K562 (cell line): ENCODE data around the gene POLD4. TPM values are rescaled to one million over a fixed set of nuclear protein-coding genes. Genes with fewer than 3 reads are reported as not detected.

Experiments
- ATF6 ChIP-seq: sonication (generic); formaldehyde crosslinking; IDR thresholded peaks from 2 replicates; pipeline ENCODE4 v1.4.0; 2020; ENCODE audit warnings: mild to moderate bottlenecking, missing genetic modification reagents
- BCLAF1 ChIP-seq, 2 experiments: fragments of 450-650 bp in 1 of 2; IDR thresholded peaks; 2 replicates each; pipeline ENCODE4 v1.6.1; 2011 to 2017; ENCODE audit warnings: low read depth in 2 of 2, antibody characterized with exemption in 1 of 2, borderline replicate concordance in 1 of 2, low read length in 1 of 2, mild to moderate bottlenecking in 1 of 2, mixed read lengths in 1 of 2; ENCODE audit not compliant: control insufficient read depth in 1 of 2
- CHD2 ChIP-seq: IDR thresholded peaks from 2 replicates; pipeline ENCODE4 v1.6.1; 2011; ENCODE audit warnings: low read depth, low read length
- CTCF ChIP-seq, 3 experiments: IDR thresholded peaks in 2 of 3; conservative IDR thresholded peaks in 1 of 3; 2 replicates each; pipeline ENCODE4 v1.5.1; 2011 to 2012; ENCODE audit warnings: low read length in 3 of 3, mild to moderate bottlenecking in 3 of 3, control low read depth in 2 of 3, improper control_type of control experiment in 1 of 3, inconsistent platforms in 1 of 3, low read depth in 1 of 3, mixed read lengths in 1 of 3, moderate library complexity in 1 of 3; ENCODE audit not compliant: insufficient read depth in 2 of 3
- HNRNPH1 ChIP-seq: fragments of 200-400 bp; formaldehyde crosslinking; optimal IDR thresholded peaks from 2 replicates; pipeline ENCODE3; 2017; ENCODE audit warnings: low read depth, mild to moderate bottlenecking, low read length, moderate library complexity
- HOXB6 ChIP-seq: fragments of 250-450 bp; sonication (Bioruptor Pico); IDR thresholded peaks from 2 replicates; pipeline ENCODE4 v1.5.1; 2022; ENCODE audit warnings: mild to moderate bottlenecking, borderline replicate concordance
- POLR2A ChIP-seq: fragments of 450-650 bp; conservative IDR thresholded peaks from 2 replicates; pipeline ENCODE4 v1.6.1; 2016
- RBM15 ChIP-seq: fragments of 200-400 bp; formaldehyde crosslinking; IDR thresholded peaks from 2 replicates; pipeline ENCODE4 v1.6.1; 2018; ENCODE audit warnings: mild to moderate bottlenecking, low read length, moderate library complexity; ENCODE audit not compliant: insufficient read depth
- SIN3A ChIP-seq, 2 experiments: fragments of 150-350 bp in 1 of 2; IDR thresholded peaks; 2 replicates each; pipeline ENCODE4 v1.6.1; 2011 to 2016; ENCODE audit warnings: borderline replicate concordance in 2 of 2, low read depth in 2 of 2, low read length in 2 of 2, mild to moderate bottlenecking in 2 of 2, moderate library complexity in 2 of 2; ENCODE audit not compliant: control insufficient read depth in 1 of 2
- SMC3 ChIP-seq: conservative IDR thresholded peaks from 2 replicates; pipeline ENCODE4 v1.6.1; 2011; ENCODE audit warnings: low read depth, low read length, improper control_type of control experiment; ENCODE audit not compliant: insufficient read depth
- USF1 ChIP-seq: sonication (generic); formaldehyde crosslinking; IDR thresholded peaks from 2 replicates; pipeline ENCODE4 v1.9.0; 2022; ENCODE audit warnings: mild to moderate bottlenecking, missing genetic modification reagents
- ZFP36 ChIP-seq: fragments of 150-350 bp; IDR thresholded peaks from 2 replicates; pipeline ENCODE4 v1.6.1; 2018; ENCODE audit warnings: low read length, low read depth; ENCODE audit not compliant: partially characterized antibody
- polyA plus RNA-seq, 8 experiments: library from polyadenylated mRNA; depleted of rRNA in 4 of 8; stranded (reverse) in 5 of 8; unstranded in 3 of 8; fragments of >200 nt; fragmentation: Nextera tagmentation in 2 of 8; fragmentation: Illumina TruSeq in 1 of 8; extraction: Ambion mirVana in 2 of 8; extraction: Trizol in 1 of 8; gene quantifications; 2 replicates each; pipeline versions ENCODE4 v1.2.1 to v1.2.3, GENCODE V29; 2011 to 2014; ENCODE audit warnings: inconsistent platforms in 1 of 8, missing spikeins in 1 of 8
- total RNA-seq, 7 experiments: library from RNA; depleted of rRNA in 6 of 7; stranded (reverse); fragments of >200 nt in 6 of 7; fragmentation: Illumina TruSeq in 2 of 7; extraction: Trizol in 2 of 7; gene quantifications; 2 replicates each; pipeline versions ENCODE4 v1.2.1 to v1.2.3, GENCODE V29; 2011 to 2021; ENCODE audit warnings: low replicate concordance in 1 of 7

POLD4 gene
- total and polyA plus RNA-seq, 9 of the 15 experiments (the other 6 are each of a cell fraction or from before 2014, with no cell fraction given), result 5.8 to 64.5 (median 18.3) TPM

GRCh38 chr11:67317205-67317887 is 36.0 kb downstream of the POLD4 start (continued):
- TF ChIP-seq BCLAF1 (IDR thresholded peaks at IDR 0.05; ENCODE audit: borderline replicate concordance in 1 of 2, control insufficient read depth in 1 of 2, low read depth in 2 of 2, low read length in 1 of 2) (no peak), HOXB6 (CRISPR knock-in tag) (no peak), HNRNPH1 (no peak), ATF6 (no peak), CHD2 (peak; percentile 36; the same call in 1 of the 2 replicates), RBM15 (no peak), CTCF (IDR thresholded peaks at IDR 0.05 in 2 of 3, conservative IDR thresholded peaks at IDR 0.05 in 1 of 3; ENCODE audit: insufficient read depth in 2 of 3, low read depth in 1 of 3, low read length in 3 of 3) (peak; percentile 95 to 99 (median 96)), SIN3A (IDR thresholded peaks at IDR 0.05; ENCODE audit: borderline replicate concordance in 2 of 2, control insufficient read depth in 1 of 2, low read depth in 2 of 2, low read length in 2 of 2) (peak; percentile 62 to 89; a peak in 3 of 4 replicates), SMC3 (peak; percentile 96), USF1 (CRISPR knock-in tag) (no peak), ZFP36 (no peak), POLR2A (peak; percentile 87)
